Body of pancreas (tissue), 4 donors: ENCODE measurements around the gene ARHGAP42. TPM values are rescaled to one million over a fixed set of nuclear protein-coding genes. Genes with fewer than 3 reads are reported as not detected.

Source experiments
- ATAC-seq: fragments of 150-250 bp; one replicate; pipeline ENCODE4 v1.9.1; 2016
- DNase-seq, 4 donors: peaks; one replicate each; pipeline ENCODE4 v3.0.0-alpha.2; 2019
- H3K27ac ChIP-seq, 4 donors: fragments of 200-600 bp; sonication (generic); 1 replicate in 3 of 4; 2 replicates in 1 of 4; pipeline versions ENCODE4 v1.5.1 to v1.6.1; 2016 to 2019; ENCODE audit warnings: mild to moderate bottlenecking in 1 of 4, mixed read lengths in 1 of 4, moderate library complexity in 1 of 4
- H3K27me3 ChIP-seq, 2 donors: fragments of 200-600 bp; sonication (generic); one replicate each; pipeline ENCODE4 v1.6.0; 2016; ENCODE audit warnings: mild to moderate bottlenecking in 1 of 2
- H3K36me3 ChIP-seq, 2 donors: fragments of 200-600 bp; sonication (generic); replicated peaks in 1 of 2; 2 replicates each; pipeline ENCODE4 v1.5.1; 2016; ENCODE audit warnings: low read depth in 2 of 2; ENCODE audit not compliant: insufficient read depth in 1 of 2
- H3K4me1 ChIP-seq: fragments of 200-600 bp; sonication (generic); one replicate; pipeline ENCODE4 v1.6.0; 2016
- H3K4me3 ChIP-seq, 2 donors: fragments of 200-600 bp; sonication (generic); 1 replicate in 1 of 2; 2 replicates in 1 of 2; pipeline ENCODE4 v1.5.1; 2016 to 2019
- H3K9me3 ChIP-seq, 3 donors: fragments of 200-600 bp; sonication (generic); 1 replicate in 2 of 3; 2 replicates in 1 of 3; pipeline ENCODE4 v1.5.1; 2016
- CTCF ChIP-seq, 7 experiments: fragments of 450-650 bp in 4 of 7; fragments of 200-600 bp in 3 of 7; sonication (generic) in 3 of 7; IDR thresholded peaks; one replicate each; pipeline ENCODE4 v1.5.1; 2016 to 2019; ENCODE audit warnings: antibody characterized with exemption in 7 of 7
- POLR2A ChIP-seq, 3 donors: fragments of 450-650 bp; IDR thresholded peaks; one replicate each; pipeline ENCODE4 v1.6.1; 2016; ENCODE audit warnings: antibody characterized with exemption in 3 of 3, mild to moderate bottlenecking in 2 of 3
- WGBS, 2 donors: methylation state at CpG; one replicate each; pipeline ENCODE4 v1.1.5; 2017; 5-methylcytosine and 5-hydroxymethylcytosine counted together
- intact Hi-C: fragments of 100-400 bp; cut with DNase I; formaldehyde crosslinking; loops from one replicate; pipeline ENCODE4 v1.15.1; 2023
- total RNA-seq, 2 donors: library from RNA; depleted of rRNA; stranded (reverse); fragments of >200 nt; gene quantifications; one replicate each; pipeline ENCODE4 v1.1.0, GENCODE V29; 2016

ARHGAP42 gene
- total RNA-seq, 2 donors from 2014 or later = 3.6 to 4.7 TPM

GRCh38 chr11:100777103-100777502, 90.0 kb downstream of the ARHGAP42 start:
- intact Hi-C loops = no loop called here
- no peak for TF ChIP-seq POLR2A (IDR thresholded peaks at IDR 0.05)
- TF ChIP-seq CTCF (IDR thresholded peaks at IDR 0.05) = no peak
- ATAC-seq = no peak

GRCh38 chr11:100777736-100778135, 90.6 kb downstream of the ARHGAP42 start:
- Histone ChIP-seq H3K9me3 (no peaks in the 10 kb centered on the region), H3K4me1 (peaks cover 21% of the 10 kb centered on the region), H3K27me3 (no peaks in the 10 kb centered on the region), H3K4me3 (no peak overlapping the region), H3K27ac (peak overlapping the region in 1 of 4 donors; percentile 82), H3K36me3 (no peaks in the 10 kb centered on the region)
- intact Hi-C loops = no loop called here
- no peak for TF ChIP-seq CTCF (IDR thresholded peaks at IDR 0.05)
- no peak for TF ChIP-seq POLR2A (IDR thresholded peaks at IDR 0.05)
- no peak for ATAC-seq
- 95% methylated on average over 2 of the region's 2 CpGs for WGBS, 2 donors
- DNase-seq = no peak

More at GRCh38 chr11:100777103-100777502, 90.0 kb downstream of the ARHGAP42 start:
- H3K27me3 ChIP-seq = no peaks in the 10 kb centered on the region
- peak overlapping the region in 2 of 4 donors; percentile 79 to 82 for H3K27ac ChIP-seq
- no peaks in the 10 kb centered on the region for H3K9me3 ChIP-seq
- peak in 1 of 4 donors; percentile 25 for DNase-seq
- no peaks in the 10 kb centered on the region for H3K36me3 ChIP-seq
- H3K4me1 ChIP-seq = peaks cover 21% of the 10 kb centered on the region
- no peak overlapping the region for H3K4me3 ChIP-seq

- ATAC-seq = no peak
- 41 to 42% methylated on average over 3 of the region's 3 CpGs for WGBS, 2 donors
Observed at GRCh38 chr11:100778166-100778785, 91.2 kb downstream of the ARHGAP42 start.

GRCh38 chr11:100780470-100780869, 93.4 kb downstream of the ARHGAP42 start:
- ATAC-seq (no peak), DNase-seq (no peak)
- intact Hi-C loops = no loop called here
- Histone ChIP-seq H3K4me3 (no peak overlapping the region), H3K9me3 (no peaks in the 10 kb centered on the region), H3K27ac (no peak overlapping the region), H3K27me3 (no peaks in the 10 kb centered on the region), H3K36me3 (no peaks in the 10 kb centered on the region), H3K4me1 (peaks cover 25% of the 10 kb centered on the region)
- WGBS, 2 donors = 89 to 92% methylated on average over 8 of the region's 8 CpGs
- TF ChIP-seq CTCF (IDR thresholded peaks at IDR 0.05) (no peak), POLR2A (IDR thresholded peaks at IDR 0.05) (no peak)

More at GRCh38 chr11:100778166-100778785, 91.2 kb downstream of the ARHGAP42 start:
- Histone ChIP-seq H3K27ac (no peak overlapping the region), H3K9me3 (no peaks in the 10 kb centered on the region), H3K4me3 (no peak overlapping the region), H3K27me3 (no peaks in the 10 kb centered on the region), H3K36me3 (no peaks in the 10 kb centered on the region), H3K4me1 (peaks cover 21% of the 10 kb centered on the region)
- no peak for TF ChIP-seq POLR2A (IDR thresholded peaks at IDR 0.05)
- TF ChIP-seq CTCF (IDR thresholded peaks at IDR 0.05) = no peak
- intact Hi-C loops = no loop called here
- DNase-seq = no peak
